ENCODE measurements around the gene GOLGA8B.
"Not testable (repeated sequence)": the region's sequence is repeated elsewhere in the genome, so short reads cannot be mapped to it uniquely, and the experiment has no call there.

Gene GOLGA8B

DNA sequence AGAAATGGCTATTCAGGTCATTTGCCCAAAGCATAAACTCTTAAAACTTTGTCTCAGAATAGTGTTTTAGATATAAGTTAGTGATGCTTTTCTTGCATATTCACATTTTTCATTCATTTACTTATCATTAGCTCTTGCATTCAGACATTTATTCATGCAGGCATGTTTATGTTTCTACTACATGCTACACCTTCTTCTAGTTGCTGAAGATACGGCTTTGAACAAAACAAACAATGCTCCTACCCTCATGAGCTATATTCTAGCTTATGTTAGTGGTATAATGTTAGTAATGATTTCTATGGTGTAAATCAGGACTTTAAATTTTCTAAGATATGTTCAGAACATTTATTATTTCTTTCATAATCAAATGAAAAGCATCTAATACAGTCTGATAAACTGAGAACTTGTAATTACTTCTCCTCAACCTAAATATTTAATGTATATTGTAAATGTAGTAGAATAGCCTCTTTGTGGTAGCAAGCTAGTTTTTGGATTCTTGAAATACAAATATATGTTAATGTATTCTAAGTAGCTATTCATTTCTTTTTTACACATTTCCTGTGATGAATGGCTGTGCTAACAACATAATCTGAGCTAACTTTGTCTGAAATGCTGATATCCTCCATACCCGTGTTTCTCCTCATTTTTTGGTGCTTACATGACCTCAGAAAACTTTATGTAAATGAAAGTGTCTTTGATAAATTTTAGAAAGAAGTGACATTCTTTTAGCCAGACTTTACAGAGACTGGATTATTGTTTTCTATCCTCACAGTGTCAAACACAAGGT is 15.5 kb upstream of the GOLGA8B start:
- DNase-seq (ENCODE audit: insufficient read length, low spot score) (no peak), FAIRE-seq (no peak)
- TF ChIP-seq, protein P1, sequence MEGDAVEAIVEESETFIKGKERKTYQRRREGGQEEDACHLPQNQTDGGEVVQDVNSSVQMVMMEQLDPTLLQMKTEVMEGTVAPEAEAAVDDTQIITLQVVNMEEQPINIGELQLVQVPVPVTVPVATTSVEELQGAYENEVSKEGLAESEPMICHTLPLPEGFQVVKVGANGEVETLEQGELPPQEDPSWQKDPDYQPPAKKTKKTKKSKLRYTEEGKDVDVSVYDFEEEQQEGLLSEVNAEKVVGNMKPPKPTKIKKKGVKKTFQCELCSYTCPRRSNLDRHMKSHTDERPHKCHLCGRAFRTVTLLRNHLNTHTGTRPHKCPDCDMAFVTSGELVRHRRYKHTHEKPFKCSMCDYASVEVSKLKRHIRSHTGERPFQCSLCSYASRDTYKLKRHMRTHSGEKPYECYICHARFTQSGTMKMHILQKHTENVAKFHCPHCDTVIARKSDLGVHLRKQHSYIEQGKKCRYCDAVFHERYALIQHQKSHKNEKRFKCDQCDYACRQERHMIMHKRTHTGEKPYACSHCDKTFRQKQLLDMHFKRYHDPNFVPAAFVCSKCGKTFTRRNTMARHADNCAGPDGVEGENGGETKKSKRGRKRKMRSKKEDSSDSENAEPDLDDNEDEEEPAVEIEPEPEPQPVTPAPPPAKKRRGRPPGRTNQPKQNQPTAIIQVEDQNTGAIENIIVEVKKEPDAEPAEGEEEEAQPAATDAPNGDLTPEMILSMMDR (IDR thresholded peaks at IDR 0.05; ENCODE audit: insufficient read depth, missing control alignments) = no peak

DNA sequence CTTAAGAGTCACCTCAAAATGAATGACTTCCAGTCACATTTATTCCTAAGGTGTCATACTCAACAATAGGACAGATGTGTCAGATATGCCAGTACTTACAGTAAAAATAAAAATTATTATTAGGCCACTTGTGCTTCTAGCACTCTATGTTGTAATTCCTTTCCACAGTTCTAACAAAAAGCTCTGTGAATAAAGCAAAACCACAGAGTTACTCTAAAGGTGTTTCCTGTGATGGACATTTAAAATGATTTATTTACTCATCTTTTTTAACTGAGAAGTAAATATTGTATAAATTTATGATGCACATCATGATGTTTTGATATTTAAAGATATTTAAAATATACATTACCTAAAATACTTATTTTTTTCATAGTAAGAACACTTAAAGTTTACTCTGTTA is 13.9 kb upstream of the GOLGA8B start:
- DNase-seq (ENCODE audit: insufficient read length, low spot score) (no peak), FAIRE-seq (no peak)
- TF ChIP-seq, protein P1 (IDR thresholded peaks at IDR 0.05; ENCODE audit: insufficient read depth, missing control alignments) = no peak

DNA sequence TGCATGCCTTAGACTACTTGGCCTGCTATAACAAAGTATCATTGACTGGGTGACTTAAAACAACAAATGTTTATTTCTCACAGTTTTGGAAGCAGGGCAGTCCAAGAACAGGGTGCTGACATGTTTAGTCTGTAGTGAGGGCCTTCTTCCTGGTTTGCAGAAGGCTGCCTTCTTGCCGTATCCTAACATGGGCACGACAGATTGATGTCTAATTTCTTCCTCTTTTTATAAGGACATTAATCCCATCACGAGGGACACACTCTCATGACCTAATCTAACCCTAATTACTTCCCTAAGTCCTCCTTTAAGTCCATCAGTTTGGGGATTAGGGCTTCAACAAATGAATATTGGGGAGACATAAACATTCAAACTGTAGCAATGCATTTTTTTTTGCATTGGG is 10.9 kb upstream of the GOLGA8B start:
- peak; percentile 84 for FAIRE-seq
- DNase-seq (ENCODE audit: insufficient read length, low spot score) = no peak

DNA sequence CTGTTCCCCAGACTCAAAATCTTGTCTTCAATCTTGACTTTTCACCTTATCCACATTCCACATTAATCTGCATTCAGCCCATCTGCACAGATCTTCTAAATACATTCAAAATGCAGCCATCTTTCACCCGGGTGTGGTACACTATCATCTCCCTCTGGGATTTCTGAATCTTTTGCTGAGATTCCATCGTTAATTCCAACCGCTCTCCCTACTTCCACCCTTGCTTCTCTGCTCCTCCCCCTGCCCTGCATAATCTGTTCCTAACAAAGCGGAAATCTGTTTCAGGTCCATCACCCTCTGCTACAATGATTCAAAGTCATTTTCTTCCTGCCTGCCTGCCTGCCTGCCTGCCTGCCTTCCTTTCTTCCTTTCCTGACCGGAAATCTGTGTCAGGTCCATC is 7.9 kb upstream of the GOLGA8B start:
- DNase-seq (ENCODE audit: insufficient read length, low spot score) = no peak
- TF ChIP-seq, protein P1 (IDR thresholded peaks at IDR 0.05; ENCODE audit: insufficient read depth, missing control alignments) = no peak
- FAIRE-seq = no peak

More for the DNA sequence above, 10.9 kb upstream of the GOLGA8B start:
- TF ChIP-seq, protein P1 (IDR thresholded peaks at IDR 0.05; ENCODE audit: insufficient read depth, missing control alignments) = no peak

DNA sequence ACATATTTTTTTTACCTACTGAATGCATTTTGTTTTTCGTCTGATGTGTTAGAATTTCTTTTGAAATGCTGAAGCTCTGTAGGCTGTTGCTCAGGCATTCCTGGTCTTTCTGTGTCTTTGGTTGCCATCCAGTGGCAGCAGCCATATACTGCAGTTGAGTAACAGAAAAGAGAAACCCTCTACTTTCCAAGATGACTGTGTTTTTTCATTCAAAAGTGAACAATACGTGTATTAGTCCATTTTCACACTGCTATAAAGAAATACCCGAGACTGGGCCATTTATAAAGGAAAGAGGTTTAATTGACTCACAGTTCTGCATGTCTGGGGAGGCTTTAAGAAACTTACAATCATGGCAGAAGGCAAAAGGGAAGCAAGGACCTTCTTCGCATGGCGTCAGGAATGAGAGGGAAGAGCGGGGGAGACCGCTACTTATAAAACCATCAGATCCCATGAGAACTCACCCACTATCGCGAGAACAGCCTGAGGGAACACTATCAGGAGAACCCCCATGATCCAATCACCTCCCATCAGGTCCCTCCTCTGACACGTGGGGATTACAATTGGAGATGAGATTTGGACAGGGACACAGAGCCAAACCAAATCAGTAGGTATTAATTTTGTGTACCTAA is 4.7 kb upstream of the GOLGA8B start:
- FAIRE-seq (no peak), DNase-seq (ENCODE audit: insufficient read length, low spot score) (no peak)
- TF ChIP-seq, protein P1 (IDR thresholded peaks at IDR 0.05; ENCODE audit: insufficient read depth, missing control alignments) = peak; percentile 94

DNA sequence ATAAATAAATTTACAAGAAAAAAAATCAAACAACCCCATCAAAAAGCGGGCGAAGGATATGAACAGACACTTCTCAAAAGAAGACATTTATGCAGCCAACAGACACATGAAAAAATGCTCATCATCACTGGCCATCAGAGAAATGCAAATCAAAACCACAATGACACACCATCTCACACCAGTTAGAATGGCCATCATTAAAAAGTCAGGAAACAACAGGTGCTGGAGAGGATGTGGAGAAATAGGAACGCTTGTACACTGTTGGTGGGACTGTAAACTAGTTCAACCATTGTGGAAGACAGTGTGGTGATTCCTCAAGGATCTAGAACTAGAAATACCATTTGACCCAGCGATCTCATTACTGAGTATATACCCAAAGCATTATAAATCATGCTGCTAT is 2.5 kb upstream of the GOLGA8B start:
- not testable (repeated sequence) for FAIRE-seq; DNase-seq (ENCODE audit: insufficient read length, low spot score)

DNA sequence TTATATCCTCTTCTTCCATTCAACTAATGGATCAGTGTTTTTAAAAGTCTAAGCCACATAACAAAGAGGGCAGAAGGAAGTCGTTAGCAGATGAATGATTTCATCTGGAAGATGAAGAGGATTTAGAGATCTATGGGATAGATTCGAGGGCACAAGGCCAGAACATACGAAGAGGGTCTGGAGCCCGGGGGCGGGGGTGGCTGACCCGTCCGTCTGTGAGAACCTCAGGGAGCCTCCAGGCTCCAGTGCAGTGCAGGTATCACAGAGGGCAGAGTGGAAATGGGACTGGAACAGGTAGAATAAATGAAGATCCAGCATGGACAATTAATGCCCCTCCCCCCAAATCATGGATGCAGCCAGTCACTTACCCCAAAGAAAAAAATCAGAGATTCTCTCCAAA is 1.5 kb upstream of the GOLGA8B start:
- DNase-seq (ENCODE audit: insufficient read length, low spot score) (no peak), FAIRE-seq (no peak)
- TF ChIP-seq, protein P1 (IDR thresholded peaks at IDR 0.05; ENCODE audit: insufficient read depth, missing control alignments) = no peak

Measured in D721Med (cell line).